ENCODE results near the gene CHST12. TPM values are rescaled to one million over a fixed set of nuclear protein-coding genes. Genes with fewer than 3 reads are reported as not detected.

CHST12 gene
- total and polyA plus RNA-seq, 2 donors (not counting 1 experiment from before 2014, with no cell fraction given): 25.4 to 27.1 TPM

DNA sequence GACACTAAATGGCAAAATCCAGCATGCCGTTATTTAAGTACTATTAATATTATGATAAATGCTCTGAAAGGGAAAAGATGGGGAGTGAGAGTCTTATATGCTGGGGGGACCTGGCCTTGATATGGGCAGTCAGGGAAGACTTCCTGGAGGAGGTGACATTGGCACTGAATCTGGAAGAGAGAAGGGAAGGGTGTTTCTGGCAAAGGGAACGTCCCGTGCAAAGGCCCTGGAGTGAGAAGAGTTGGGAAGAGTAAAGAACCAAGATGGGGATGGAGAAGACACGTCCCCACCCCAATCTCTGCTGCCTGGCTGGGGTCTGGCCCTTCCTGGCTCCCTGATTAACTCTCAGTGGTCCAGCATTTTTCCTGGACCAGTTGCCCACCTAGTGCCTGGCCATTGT, 77.8 kb downstream of the CHST12 start:
- Mint-ChIP-seq H3K9me3 (ENCODE audit: insufficient read depth) (no peaks in the 10 kb centered on the region), H3K4me1 (peaks cover 12% of the 10 kb centered on the region), H3K4me3 (no peak overlapping the region), H3K27me3 (no peaks in the 10 kb centered on the region), H3K27ac (no peak overlapping the region)
- Histone ChIP-seq H3K4me3 (ENCODE audit: control extremely low read depth in 1 of 5, extremely low read depth in 1 of 5, insufficient read depth in 1 of 5, low read depth in 2 of 5, low read length in 4 of 5) (no peak overlapping the region), H3K79me2 (ENCODE audit: control insufficient read depth, insufficient read depth, low read length) (no peaks in the 10 kb centered on the region), H3K27ac (ENCODE audit: low read length in 2 of 2) (no peak overlapping the region), H4K20me1 (ENCODE audit: control insufficient read depth, insufficient read depth, low read length, poor library complexity, severe bottlenecking) (no peaks in the 10 kb centered on the region), H3K27me3 (replicated peaks in 1 of 4; ENCODE audit: control extremely low read depth in 1 of 4, control insufficient read depth in 3 of 4, insufficient read depth in 4 of 4, low read length in 3 of 4) (no peaks in the 10 kb centered on the region), H3K4me2 (replicated peaks; ENCODE audit: low read depth, low read length, poor library complexity, severe bottlenecking) (no peak overlapping the region), H3K36me3 (replicated peaks in 1 of 2; ENCODE audit: control extremely low read depth in 1 of 2, control insufficient read depth in 1 of 2, extremely low read depth in 1 of 2, insufficient read depth in 2 of 2, low read length in 1 of 2) (no peaks in the 10 kb centered on the region), H3K9ac (ENCODE audit: low read length) (no peak overlapping the region), H2AFZ (ENCODE audit: insufficient read depth, low read depth, low read length, poor library complexity, severe bottlenecking) (no peak overlapping the region), H3K4me1 (ENCODE audit: control insufficient read depth in 2 of 2, insufficient read depth in 2 of 2, low read length in 2 of 2) (peaks cover 14 to 17% of the 10 kb centered on the region in 2 donors), H3K9me3 (ENCODE audit: control extremely low read depth in 1 of 3, control insufficient read depth in 2 of 3, insufficient read depth in 1 of 3, low read length in 2 of 3) (peaks cover 0 to 17% (median 7%) of the 10 kb centered on the region in 3 donors)
- CTCF ChIA-PET: interaction anchor here (0.5 to 4.8 kb wide), 5 partner anchors 12 to 229 kb away, joined by 3 to 29 read pairs (median 3); no protein-coding TSS in a partner anchor
- intact Hi-C loops (cut with micrococcal nuclease): no loop called here
- ATAC-seq (ENCODE audit: low read depth) (no peak), DNase-seq (no peak)
- 100% methylated on average over 2 of the region's 4 CpGs for WGBS (ENCODE audit: insufficient coverage)
- POLR2A ChIA-PET: interaction anchor here (1.3 kb wide), 1 partner anchor 30 kb away, joined by 3 read pairs; no protein-coding TSS in a partner anchor
- TF ChIP-seq EZH2 (IDR thresholded peaks at IDR 0.05; ENCODE audit: borderline replicate concordance, insufficient read depth, low read depth, low read length, poor library complexity, severe bottlenecking): no peak
- TF ChIP-seq, protein P1, sequence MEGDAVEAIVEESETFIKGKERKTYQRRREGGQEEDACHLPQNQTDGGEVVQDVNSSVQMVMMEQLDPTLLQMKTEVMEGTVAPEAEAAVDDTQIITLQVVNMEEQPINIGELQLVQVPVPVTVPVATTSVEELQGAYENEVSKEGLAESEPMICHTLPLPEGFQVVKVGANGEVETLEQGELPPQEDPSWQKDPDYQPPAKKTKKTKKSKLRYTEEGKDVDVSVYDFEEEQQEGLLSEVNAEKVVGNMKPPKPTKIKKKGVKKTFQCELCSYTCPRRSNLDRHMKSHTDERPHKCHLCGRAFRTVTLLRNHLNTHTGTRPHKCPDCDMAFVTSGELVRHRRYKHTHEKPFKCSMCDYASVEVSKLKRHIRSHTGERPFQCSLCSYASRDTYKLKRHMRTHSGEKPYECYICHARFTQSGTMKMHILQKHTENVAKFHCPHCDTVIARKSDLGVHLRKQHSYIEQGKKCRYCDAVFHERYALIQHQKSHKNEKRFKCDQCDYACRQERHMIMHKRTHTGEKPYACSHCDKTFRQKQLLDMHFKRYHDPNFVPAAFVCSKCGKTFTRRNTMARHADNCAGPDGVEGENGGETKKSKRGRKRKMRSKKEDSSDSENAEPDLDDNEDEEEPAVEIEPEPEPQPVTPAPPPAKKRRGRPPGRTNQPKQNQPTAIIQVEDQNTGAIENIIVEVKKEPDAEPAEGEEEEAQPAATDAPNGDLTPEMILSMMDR (IDR thresholded peaks at IDR 0.05): no peak

DNA sequence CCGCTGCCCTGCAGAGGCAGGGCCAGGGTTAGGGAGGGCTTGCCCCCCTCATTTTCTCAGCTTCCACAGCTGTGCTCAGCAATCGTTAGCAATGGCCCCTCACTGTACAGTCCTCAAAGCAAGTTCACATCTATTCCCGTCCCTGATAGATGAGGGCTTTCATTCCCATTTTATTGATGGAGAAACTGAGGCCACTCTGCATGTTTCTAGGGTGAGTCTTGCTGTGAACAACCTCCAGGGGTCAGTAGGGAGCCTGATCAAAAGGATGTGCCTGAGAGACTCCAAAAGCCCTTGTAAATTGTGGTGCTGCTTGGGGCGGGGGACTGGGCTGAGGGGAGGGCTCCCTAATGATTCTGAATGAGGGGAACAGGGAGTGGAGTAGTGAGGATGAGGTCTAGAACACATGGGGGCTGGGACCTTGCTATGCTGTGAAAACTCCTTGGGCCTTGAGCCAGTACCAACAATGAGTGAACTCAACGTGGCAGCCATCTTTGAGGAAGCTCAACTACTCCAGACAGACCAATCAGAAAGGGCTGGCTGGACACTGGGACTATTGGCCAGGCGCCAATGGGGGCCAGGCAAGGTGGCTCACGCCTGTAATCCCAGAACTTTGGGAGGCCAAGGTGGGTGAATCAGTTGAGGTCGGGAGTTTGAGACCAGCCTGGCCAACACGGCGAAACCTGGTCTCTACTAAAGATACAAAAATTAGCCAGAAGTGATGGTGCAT, 79.5 kb downstream of the CHST12 start:
- DNase-seq (no peak), ATAC-seq (ENCODE audit: low read depth) (no peak)
- Histone ChIP-seq H3K9ac (ENCODE audit: low read length) (no peak overlapping the region), H3K9me3 (ENCODE audit: control extremely low read depth in 1 of 3, control insufficient read depth in 2 of 3, insufficient read depth in 1 of 3, low read length in 2 of 3) (peaks cover 0 to 17% (median 7%) of the 10 kb centered on the region in 3 donors), H3K27me3 (replicated peaks in 1 of 4; ENCODE audit: control extremely low read depth in 1 of 4, control insufficient read depth in 3 of 4, insufficient read depth in 4 of 4, low read length in 3 of 4) (peaks cover 0 to 7% (median 0%) of the 10 kb centered on the region in 4 experiments), H4K20me1 (ENCODE audit: control insufficient read depth, insufficient read depth, low read length, poor library complexity, severe bottlenecking) (no peaks in the 10 kb centered on the region), H2AFZ (ENCODE audit: insufficient read depth, low read depth, low read length, poor library complexity, severe bottlenecking) (no peak overlapping the region), H3K4me3 (ENCODE audit: control extremely low read depth in 1 of 5, extremely low read depth in 1 of 5, insufficient read depth in 1 of 5, low read depth in 2 of 5, low read length in 4 of 5) (no peak overlapping the region), H3K4me2 (replicated peaks; ENCODE audit: low read depth, low read length, poor library complexity, severe bottlenecking) (no peak overlapping the region), H3K4me1 (ENCODE audit: control insufficient read depth in 2 of 2, insufficient read depth in 2 of 2, low read length in 2 of 2) (peaks cover 2 to 6% of the 10 kb centered on the region in 2 donors), H3K79me2 (ENCODE audit: control insufficient read depth, insufficient read depth, low read length) (no peaks in the 10 kb centered on the region), H3K36me3 (replicated peaks in 1 of 2; ENCODE audit: control extremely low read depth in 1 of 2, control insufficient read depth in 1 of 2, extremely low read depth in 1 of 2, insufficient read depth in 2 of 2, low read length in 1 of 2) (no peaks in the 10 kb centered on the region), H3K27ac (ENCODE audit: low read length in 2 of 2) (no peak overlapping the region)
- Mint-ChIP-seq H3K4me1 (peaks cover 4% of the 10 kb centered on the region), H3K27ac (no peak overlapping the region), H3K4me3 (no peak overlapping the region), H3K27me3 (no peaks in the 10 kb centered on the region), H3K9me3 (ENCODE audit: insufficient read depth) (no peaks in the 10 kb centered on the region)
- ChIA-PET POLR2A (no interaction called here), CTCF (interaction anchor here (1.0 to 1.5 kb wide), 2 partner anchors 28 to 71 kb away, joined by 3 read pairs; no protein-coding TSS in a partner anchor)
- TF ChIP-seq EZH2 (IDR thresholded peaks at IDR 0.05; ENCODE audit: borderline replicate concordance, insufficient read depth, low read depth, low read length, poor library complexity, severe bottlenecking): no peak
- intact Hi-C loops (cut with micrococcal nuclease): no loop called here
- 84% methylated on average over 9 of the region's 10 CpGs for WGBS (ENCODE audit: insufficient coverage)
